Smooth muscle cell (in vitro differentiated cells): ENCODE data around the gene FXYD6. TPM values are rescaled to one million over a fixed set of nuclear protein-coding genes. Genes with fewer than 3 reads are reported as not detected.

Experiments
- DNase-seq: peaks from one replicate; lab custom pipeline; 2025; ENCODE audit not compliant: unreplicated experiment; lab: John Stamatoyannopoulos, UW
- H2AFZ ChIP-seq: fragments of 200-600 bp; sonication (generic); 2 replicates; pipeline ENCODE4 v1.6.0; 2016; ENCODE audit warnings: antibody characterized with exemption, low read depth, mild to moderate bottlenecking
- H3F3A ChIP-seq: fragments of 200-600 bp; sonication (generic); 2 replicates; pipeline ENCODE4 v1.6.0; 2017; ENCODE audit warnings: antibody characterized with exemption, low read depth
- H3K27ac ChIP-seq: fragments of 200-600 bp; sonication (generic); 2 replicates; pipeline ENCODE4 v1.5.1; 2016; ENCODE audit warnings: low read depth, mild to moderate bottlenecking
- H3K27me3 ChIP-seq: fragments of 200-600 bp; sonication (generic); 2 replicates; pipeline ENCODE4 v1.6.1; 2016; ENCODE audit warnings: low read depth, mild to moderate bottlenecking
- H3K36me3 ChIP-seq: fragments of 200-600 bp; sonication (generic); 2 replicates; pipeline ENCODE4 v1.5.1; 2016; ENCODE audit warnings: low read depth
- H3K4me1 ChIP-seq: fragments of 200-600 bp; sonication (generic); 2 replicates; pipeline ENCODE4 v1.5.1; 2016; ENCODE audit warnings: low read depth
- H3K4me2 ChIP-seq: fragments of 200-600 bp; sonication (generic); 2 replicates; pipeline ENCODE4 v1.6.0; 2016; ENCODE audit warnings: mild to moderate bottlenecking
- H3K4me3 ChIP-seq: fragments of 200-600 bp; sonication (generic); 2 replicates; pipeline ENCODE4 v1.5.1; 2016; ENCODE audit warnings: mild to moderate bottlenecking
- H3K79me2 ChIP-seq: fragments of 200-600 bp; sonication (generic); 2 replicates; pipeline ENCODE4 v1.6.0; 2016; ENCODE audit warnings: low read depth, mild to moderate bottlenecking
- H3K9ac ChIP-seq: fragments of 200-600 bp; sonication (generic); 2 replicates; pipeline ENCODE4 v1.6.0; 2016; ENCODE audit warnings: low read depth
- H3K9me3 ChIP-seq: fragments of 200-600 bp; sonication (generic); replicated peaks from 2 replicates; pipeline ENCODE4 v1.5.1; 2016; ENCODE audit warnings: low read depth
- H4K20me1 ChIP-seq: fragments of 200-600 bp; sonication (generic); 2 replicates; pipeline ENCODE4 v1.6.0; 2016; ENCODE audit warnings: low read depth
- CTCF ChIP-seq: fragments of 200-600 bp; sonication (generic); IDR thresholded peaks from 2 replicates; pipeline ENCODE4 v1.5.1; 2017; ENCODE audit warnings: borderline replicate concordance, mild to moderate bottlenecking, antibody characterized with exemption; ENCODE audit not compliant: insufficient read depth, poor library complexity, severe bottlenecking
- WGBS: methylation state at CpG from one replicate; pipeline ENCODE4 v1.1.7; 2016; ENCODE audit warnings: low lambda C conversion rate; 5-methylcytosine and 5-hydroxymethylcytosine counted together
- polyA plus RNA-seq: library from polyadenylated mRNA; unstranded; fragments of >200 nt; fragmentation: Nextera tagmentation; extraction: Ambion mirVana; gene quantifications from 2 replicates; pipeline ENCODE4 v1.2.1, GENCODE V29; 2016
- total RNA-seq: library from RNA; depleted of rRNA; stranded (reverse); fragments of >200 nt; gene quantifications from 2 replicates; pipeline ENCODE4 v1.2.3, GENCODE V29; 2014

FXYD6 gene
- total and polyA plus RNA-seq, 2 experiments from 2014 or later, result 27.7 to 84.5 TPM

GRCh38 chr11:117841551-117842031, 34.9 kb downstream of the FXYD6 start:
- H3K36me3 ChIP-seq, result no peaks in the 10 kb centered on the region
- no peak overlapping the region for H3K4me2 ChIP-seq
- no peaks in the 10 kb centered on the region for H3K4me1 ChIP-seq
- DNase-seq, result no peak
- TF ChIP-seq CTCF, result no peak
- H3K4me3 ChIP-seq, result no peak overlapping the region
- no peaks in the 10 kb centered on the region for H3K79me2 ChIP-seq
- WGBS, result 94% methylated on average over 7 of the region's 7 CpGs
- H3K9me3 ChIP-seq, result no peaks in the 10 kb centered on the region
- H3K27me3 ChIP-seq, result no peaks in the 10 kb centered on the region
- H3K9ac ChIP-seq, result no peak overlapping the region
- no peak overlapping the region for H3K27ac ChIP-seq
- H4K20me1 ChIP-seq, result no peaks in the 10 kb centered on the region
- H2AFZ ChIP-seq, result no peak overlapping the region
- no peaks in the 10 kb centered on the region for H3F3A ChIP-seq

GRCh38 chr11:117840881-117841550, 35.4 kb downstream of the FXYD6 start:
- Histone ChIP-seq H3K4me1 (no peaks in the 10 kb centered on the region), H3K36me3 (no peaks in the 10 kb centered on the region), H2AFZ (no peak overlapping the region), H3K4me3 (no peak overlapping the region), H3K9me3 (no peaks in the 10 kb centered on the region), H3K79me2 (no peaks in the 10 kb centered on the region), H3K9ac (no peak overlapping the region), H3K27ac (no peak overlapping the region), H3F3A (no peaks in the 10 kb centered on the region), H3K4me2 (no peak overlapping the region), H4K20me1 (no peaks in the 10 kb centered on the region), H3K27me3 (no peaks in the 10 kb centered on the region)
- no peak for TF ChIP-seq CTCF
- DNase-seq, result no peak
- WGBS, result 93% methylated on average over 11 of the region's 11 CpGs

GRCh38 chr11:117839936-117840813, 36.3 kb downstream of the FXYD6 start:
- WGBS, result 94% methylated on average over 10 of the region's 10 CpGs
- H3K27me3 ChIP-seq, result no peaks in the 10 kb centered on the region
- H3K4me2 ChIP-seq, result no peak overlapping the region
- H3K27ac ChIP-seq, result no peak overlapping the region
- no peaks in the 10 kb centered on the region for H3K4me1 ChIP-seq
- no peak for TF ChIP-seq CTCF
- no peak overlapping the region for H3K9ac ChIP-seq
- no peak overlapping the region for H2AFZ ChIP-seq
- H3K79me2 ChIP-seq, result no peaks in the 10 kb centered on the region
- H3K4me3 ChIP-seq, result no peak overlapping the region
- H3K36me3 ChIP-seq, result no peaks in the 10 kb centered on the region
- H4K20me1 ChIP-seq, result no peaks in the 10 kb centered on the region
- no peak for DNase-seq
- no peaks in the 10 kb centered on the region for H3K9me3 ChIP-seq
- no peaks in the 10 kb centered on the region for H3F3A ChIP-seq
